HCT116 (cell line): Measurements from ENCODE around the gene POLR3H. TPM values are rescaled to one million over a fixed set of nuclear protein-coding genes. Genes with fewer than 3 reads are reported as not detected.
A peak's percentile ranks its signal among the peaks of the same experiment; 100 is the strongest.

ENCODE experiments used
- ATAC-seq: fragments of 200-7000 bp; cut with Tn5 transposase; 2 replicates; pipeline ENCODE4 v1.9.1; 2020; ENCODE audit warnings: mild to moderate bottlenecking, moderate library complexity
- BruUV-seq: library from RNA; stranded (reverse); fragments of 400-500 nt; replicated peaks from 2 replicates; lab custom pipeline; 2021; lab: Mats Ljungman, UMichigan
- CTCF ChIA-PET: fragments of 300-600 bp; sonication (Branson Sonifier 250); formaldehyde crosslinking; loops from one replicate; lab custom pipeline; 2021; ENCODE audit warnings: antibody characterized with exemption; lab: Charles Lee
- POLR2A ChIA-PET: fragments of 300-600, 350-600 bp; sonication (Branson Sonifier 250); formaldehyde crosslinking; loops from one replicate; lab custom pipeline; 2021; ENCODE audit warnings: antibody characterized with exemption; lab: Charles Lee
- RAD21 ChIA-PET, 2 experiments: fragments of 300-600 bp; sonication (Branson Sonifier 250); formaldehyde crosslinking; loops; one replicate each; lab custom pipeline; 2023; ENCODE audit warnings: low total read pairs in 2 of 2; ENCODE audit not compliant: uncharacterized antibody in 2 of 2, unreplicated experiment in 2 of 2, low non-redundant PET in 1 of 2; lab: Charles Lee
- DNase-seq: peaks from one replicate; pipeline ENCODE4 v3.0.0-alpha.2; 2010; ENCODE audit warnings: low read depth, low spot score
- H2AFZ ChIP-seq: fragments of 200-600 bp; shearing (Covaris generic), sonication (generic); 2 replicates; pipeline ENCODE4 v1.6.1; 2017; ENCODE audit warnings: low read depth, mixed run types, mixed read lengths, antibody characterized with exemption, low read length; ENCODE audit not compliant: poor library complexity, severe bottlenecking
- H3K27ac ChIP-seq: 2 replicates; pipeline ENCODE4 v1.5.1; 2012; ENCODE audit warnings: low read depth, low read length
- H3K27me3 ChIP-seq: fragments of 200-600 bp; sonication (generic); 2 replicates; pipeline ENCODE4 v1.6.1; 2016; ENCODE audit warnings: mixed run types, low read length, mixed read lengths; ENCODE audit not compliant: insufficient read depth
- H3K36me3 ChIP-seq, 2 experiments: fragments of 200-500 bp in 1 of 2; fragments of 200-600 bp in 1 of 2; sonication (Bioruptor generic) in 1 of 2; sonication (generic) in 1 of 2; 2 replicates each; pipeline versions ENCODE4 v1.5.1 to v1.6.1; 2014 to 2016; ENCODE audit warnings: low read length in 2 of 2, inconsistent platforms in 1 of 2, mixed read lengths in 1 of 2, mixed run types in 1 of 2; ENCODE audit not compliant: insufficient read depth in 2 of 2, control insufficient read depth in 1 of 2
- H3K4me1 ChIP-seq, 2 experiments: fragments of 200-600 bp in 1 of 2; sonication (generic) in 1 of 2; 2 replicates each; pipeline versions ENCODE4 v1.5.1 to v1.6.1; 2012 to 2017; ENCODE audit warnings: low read length in 2 of 2, inconsistent platforms in 1 of 2, mild to moderate bottlenecking in 1 of 2, mixed read lengths in 1 of 2, mixed run types in 1 of 2, moderate library complexity in 1 of 2; ENCODE audit not compliant: insufficient read depth in 2 of 2, control insufficient read depth in 1 of 2
- H3K4me2 ChIP-seq: fragments of 200-600 bp; sonication (generic); 2 replicates; pipeline ENCODE4 v1.6.1; 2017; ENCODE audit warnings: mixed run types, low read length, mixed read lengths
- H3K4me3 ChIP-seq, 2 experiments: fragments of 200-600 bp in 1 of 2; sonication (generic) in 1 of 2; replicated peaks in 1 of 2; 2 replicates each; pipeline ENCODE4 v1.5.1; 2011 to 2016; ENCODE audit warnings: low read length in 2 of 2, control low read depth in 1 of 2, low read depth in 1 of 2, mild to moderate bottlenecking in 1 of 2, mixed read lengths in 1 of 2, mixed run types in 1 of 2
- H3K79me2 ChIP-seq: fragments of 200-600 bp; sonication (generic); 2 replicates; pipeline ENCODE4 v1.6.1; 2017; ENCODE audit warnings: mild to moderate bottlenecking, mixed run types, low read length, moderate library complexity, mixed read lengths; ENCODE audit not compliant: insufficient read depth
- H3K9ac ChIP-seq: fragments of 200-600 bp; sonication (generic); 2 replicates; pipeline ENCODE4 v1.6.1; 2016; ENCODE audit warnings: low read length, mixed read lengths
- H3K9me2 ChIP-seq: fragments of 200-600 bp; sonication (generic), shearing (Covaris generic); 2 replicates; pipeline ENCODE4 v1.6.1; 2017; ENCODE audit warnings: mixed run types, mild to moderate bottlenecking, moderate library complexity; ENCODE audit not compliant: insufficient read depth
- H3K9me3 ChIP-seq, 2 experiments: fragments of 200-500 bp in 1 of 2; fragments of 200-600 bp in 1 of 2; sonication (Bioruptor generic) in 1 of 2; sonication (generic) in 1 of 2; 2 replicates each; pipeline ENCODE4 v1.6.1; 2014 to 2017; ENCODE audit warnings: low read length in 2 of 2, mixed read lengths in 2 of 2, inconsistent platforms in 1 of 2, low read depth in 1 of 2, mild to moderate bottlenecking in 1 of 2, mixed run types in 1 of 2, moderate library complexity in 1 of 2; ENCODE audit not compliant: control insufficient read depth in 1 of 2, insufficient read depth in 1 of 2
- H4K20me1 ChIP-seq: fragments of 200-600 bp; sonication (generic), shearing (Covaris generic); 2 replicates; pipeline ENCODE4 v1.6.1; 2017; ENCODE audit warnings: mixed run types, mild to moderate bottlenecking, moderate library complexity; ENCODE audit not compliant: insufficient read depth
- ELF1 ChIP-seq: IDR thresholded peaks from 2 replicates; pipeline ENCODE4 v1.6.1; 2012; ENCODE audit warnings: low read depth, borderline replicate concordance
- EZH2 ChIP-seq: fragments of 200-600 bp; sonication (generic); IDR thresholded peaks from 2 replicates; pipeline ENCODE4 v1.6.1; 2017; ENCODE audit warnings: antibody characterized with exemption, mixed run types
- JUND ChIP-seq: IDR thresholded peaks from 2 replicates; pipeline ENCODE4 v1.6.1; 2012
- POLR2AphosphoS5 ChIP-seq: IDR thresholded peaks from 2 replicates; pipeline ENCODE4 v1.6.1; 2011; ENCODE audit warnings: mild to moderate bottlenecking, low read depth, low read length, moderate library complexity
- SP1 ChIP-seq: IDR thresholded peaks from 2 replicates; pipeline ENCODE4 v1.6.1; 2012; ENCODE audit warnings: low read depth
- intact Hi-C: fragments of 100-400 bp; cut with micrococcal nuclease; formaldehyde crosslinking; loops from 2 replicates; pipeline ENCODE4 v1.10.0; 2022
- total RNA-seq: library from RNA; stranded (reverse); gene quantifications from one replicate; pipeline ENCODE4 v1.2.1, GENCODE V29; 2021; ENCODE audit not compliant: unreplicated experiment

The POLR3H gene
- total RNA-seq, 1 experiment from 2014 or later, result 62.1 TPM

GRCh38 chr22:41516462-41516861 lies 27.8 kb downstream of the POLR3H start:
- no peak for ATAC-seq
- Histone ChIP-seq H3K36me3 (peaks cover 5 to 47% of the 10 kb centered on the region in 2 experiments; a peak in 3 of 4 replicates), H3K4me3 (no peak overlapping the region), H3K9me3 (no peaks in the 10 kb centered on the region), H3K27me3 (no peaks in the 10 kb centered on the region), H3K27ac (no peak overlapping the region; the same call in 1 of the 2 replicates), H3K4me2 (no peak overlapping the region), H2AFZ (no peak overlapping the region), H3K79me2 (peaks cover 7% of the 10 kb centered on the region; the same call in 1 of the 2 replicates), H3K9ac (no peak overlapping the region), H3K9me2 (no peaks in the 10 kb centered on the region), H4K20me1 (no peaks in the 10 kb centered on the region), H3K4me1 (peaks cover 29 to 41% of the 10 kb centered on the region in 2 experiments)
- DNase-seq, result no peak
- intact Hi-C loops, result loop anchor here (2.0 kb wide), 1 partner anchor 70 kb away; the partner anchor contains the start of gene TOB2
- RAD21 ChIA-PET, result interaction anchor here in 1 of 2 experiments (1.3 kb wide), 1 partner anchor 113 kb away, joined by 18 read pairs; no protein-coding TSS in a partner anchor
- POLR2A ChIA-PET, result interaction anchor here (1.5 kb wide), 1 partner anchor 70 kb away, joined by 8 read pairs; the partner anchor contains the start of gene TOB2
- no TSS peak for BruUV-seq
- CTCF ChIA-PET, result interaction anchor here (1.3 to 4.3 kb wide), 6 partner anchors 10 to 593 kb away, joined by 3 to 90 read pairs (median 9); no protein-coding TSS in a partner anchor
- TF ChIP-seq JUND, result no peak
- no peak for TF ChIP-seq POLR2AphosphoS5
- no peak for TF ChIP-seq SP1
- TF ChIP-seq EZH2, result no peak

- ChIA-PET POLR2A (no interaction called here), CTCF (interaction anchor here (2.0 kb wide), 1 partner anchor 109 kb away, joined by 6 read pairs; no protein-coding TSS in a partner anchor), RAD21 (no interaction called here)
- no peaks in the 10 kb centered on the region for H3K9me2 ChIP-seq
- no peak overlapping the region for H2AFZ ChIP-seq
- H3K4me1 ChIP-seq, result peaks cover 30 to 45% of the 10 kb centered on the region in 2 experiments
- H4K20me1 ChIP-seq, result no peaks in the 10 kb centered on the region
- peak overlapping the region; percentile 21 for H3K9ac ChIP-seq
- no peaks in the 10 kb centered on the region for H3K27me3 ChIP-seq
- DNase-seq (no peak), ATAC-seq (no peak)
- peak overlapping the region; percentile 60 for H3K27ac ChIP-seq
- intact Hi-C loops, result no loop called here
- no TSS peak for BruUV-seq
- H3K4me2 ChIP-seq, result peak overlapping the region; percentile 70
- H3K4me3 ChIP-seq, result no peak overlapping the region
- H3K79me2 ChIP-seq, result peaks cover 7% of the 10 kb centered on the region; the same call in 1 of the 2 replicates
- TF ChIP-seq ELF1 (no peak), POLR2AphosphoS5 (no peak)
- H3K9me3 ChIP-seq, result no peaks in the 10 kb centered on the region
- H3K36me3 ChIP-seq, result peaks cover 5 to 34% of the 10 kb centered on the region in 2 experiments; a peak in 3 of 4 replicates
These were observed 30.9 kb downstream of the POLR3H start for GRCh38 chr22:41513391-41513790.
